ENCODE measurements around the gene CIC.
"Not testable (repeated sequence)": the region's sequence is repeated elsewhere in the genome, so short reads cannot be mapped to it uniquely, and the experiment has no call there.

Gene CIC

GRCh38 chr19:42335971-42336370 lies 66.9 kb downstream of the CIC start:
- DNase-seq: no peak

- not testable (repeated sequence) for DNase-seq
Observed at GRCh38 chr19:42339126-42339860, 70.2 kb downstream of the CIC start.

- not testable (repeated sequence) for DNase-seq
Observed at GRCh38 chr19:42339922-42340321, 70.9 kb downstream of the CIC start.

GRCh38 chr19:42343344-42344110 lies 74.5 kb downstream of the CIC start:
- DNase-seq: no peak

- DNase-seq: no peak
Observed at GRCh38 chr19:42344336-42344893, 75.4 kb downstream of the CIC start.

All from EL (cell line).